OCI-LY7 (cell line): ENCODE results near the gene PROK2. TPM values are rescaled to one million over a fixed set of nuclear protein-coding genes. Genes with fewer than 3 reads are reported as not detected.

Experiments used
- BruUV-seq: library from RNA; stranded (reverse); fragments of 400-500 nt; replicated peaks from 2 replicates; lab custom pipeline; 2021; lab: Mats Ljungman, UMichigan
- CTCF ChIA-PET: fragments of 300-600 bp; sonication (Branson Sonifier 250); formaldehyde crosslinking; loops from one replicate; lab custom pipeline; 2022; ENCODE audit warnings: antibody characterized with exemption; ENCODE audit not compliant: unreplicated experiment; lab: Charles Lee
- POLR2A ChIA-PET: fragments of 300-600 bp; sonication (Branson Sonifier 250); formaldehyde crosslinking; loops from one replicate; lab custom pipeline; 2022; ENCODE audit warnings: antibody characterized with exemption; lab: Charles Lee
- DNase-seq: peaks from one replicate; pipeline ENCODE4 v3.0.0-alpha.2; 2015; ENCODE audit warnings: low spot score
- H2AFZ ChIP-seq: fragments of 200-600 bp; sonication (generic), shearing (Covaris generic); 2 replicates; pipeline ENCODE4 v1.6.1; 2014; ENCODE audit warnings: mild to moderate bottlenecking, antibody characterized with exemption, low read length, moderate library complexity
- H3K27ac ChIP-seq: fragments of 200-600 bp; sonication (generic); 2 replicates; pipeline ENCODE4 v1.5.1; 2014; ENCODE audit warnings: mixed run types, low read depth, mild to moderate bottlenecking, moderate library complexity, low read length, inconsistent platforms; ENCODE audit not compliant: poor library complexity, severe bottlenecking
- H3K36me3 ChIP-seq: fragments of 200-600 bp; sonication (generic); 2 replicates; pipeline ENCODE4 v1.6.1; 2014; ENCODE audit warnings: mild to moderate bottlenecking, antibody characterized with exemption, low read length, moderate library complexity, mixed read lengths; ENCODE audit not compliant: insufficient read depth
- H3K4me1 ChIP-seq: fragments of 200-600 bp; sonication (generic); 2 replicates; pipeline ENCODE4 v1.5.1; 2014; ENCODE audit warnings: mild to moderate bottlenecking, low read length; ENCODE audit not compliant: insufficient read depth, poor library complexity, severe bottlenecking
- H3K4me2 ChIP-seq: fragments of 200-600 bp; sonication (generic); 2 replicates; pipeline ENCODE4 v1.6.1; 2014; ENCODE audit warnings: mild to moderate bottlenecking, low read length
- H3K4me3 ChIP-seq: fragments of 200-600 bp; sonication (generic); 2 replicates; pipeline ENCODE4 v1.5.1; 2014; ENCODE audit warnings: mild to moderate bottlenecking, low read depth, low read length; ENCODE audit not compliant: poor library complexity, severe bottlenecking
- H3K79me2 ChIP-seq: fragments of 200-600 bp; sonication (generic); 2 replicates; pipeline ENCODE4 v1.6.1; 2016; ENCODE audit warnings: low read depth, mild to moderate bottlenecking, low read length, moderate library complexity, mixed read lengths; ENCODE audit not compliant: insufficient read depth
- H3K9me2 ChIP-seq: fragments of 200-600 bp; sonication (generic); 2 replicates; pipeline ENCODE4 v1.6.1; 2016; ENCODE audit warnings: mild to moderate bottlenecking, low read length, mixed read lengths; ENCODE audit not compliant: insufficient read depth
- H3K9me3 ChIP-seq: fragments of 200-600 bp; sonication (generic); 2 replicates; pipeline ENCODE4 v1.6.1; 2014; ENCODE audit warnings: mild to moderate bottlenecking, mixed run types, low read length, mixed read lengths
- H4K20me1 ChIP-seq: fragments of 200-600 bp; sonication (generic); 2 replicates; pipeline ENCODE4 v1.6.1; 2014; ENCODE audit warnings: mild to moderate bottlenecking, antibody characterized with exemption, low read length, moderate library complexity, mixed read lengths; ENCODE audit not compliant: insufficient read depth
- CTCF ChIP-seq: fragments of 200-600 bp; sonication (generic); conservative IDR thresholded peaks from 2 replicates; pipeline ENCODE4 v1.5.1; 2014; ENCODE audit warnings: mild to moderate bottlenecking, antibody characterized with exemption, low read length, moderate library complexity, mixed read lengths
- EZH2phosphoT487 ChIP-seq: fragments of 200-600 bp; sonication (generic); IDR thresholded peaks from 2 replicates; pipeline ENCODE4 v1.6.1; 2018; ENCODE audit warnings: low read depth, borderline replicate concordance, mild to moderate bottlenecking, mixed run types, antibody characterized with exemption, low read length, moderate library complexity, mixed read lengths
- intact Hi-C: fragments of 100-400 bp; cut with micrococcal nuclease; formaldehyde crosslinking; loops from one replicate; pipeline ENCODE4 v1.10.0; 2022; ENCODE audit not compliant: unreplicated experiment
- total RNA-seq, 2 experiments: library from RNA; depleted of rRNA in 1 of 2; stranded (reverse); fragments of >200 nt in 1 of 2; shearing (Covaris generic) in 1 of 2; gene quantifications; 2 replicates each; pipeline ENCODE4 v1.2.3, GENCODE V29; 2014 to 2022

The PROK2 gene
- total RNA-seq, 2 experiments from 2014 or later: not detected

DNA sequence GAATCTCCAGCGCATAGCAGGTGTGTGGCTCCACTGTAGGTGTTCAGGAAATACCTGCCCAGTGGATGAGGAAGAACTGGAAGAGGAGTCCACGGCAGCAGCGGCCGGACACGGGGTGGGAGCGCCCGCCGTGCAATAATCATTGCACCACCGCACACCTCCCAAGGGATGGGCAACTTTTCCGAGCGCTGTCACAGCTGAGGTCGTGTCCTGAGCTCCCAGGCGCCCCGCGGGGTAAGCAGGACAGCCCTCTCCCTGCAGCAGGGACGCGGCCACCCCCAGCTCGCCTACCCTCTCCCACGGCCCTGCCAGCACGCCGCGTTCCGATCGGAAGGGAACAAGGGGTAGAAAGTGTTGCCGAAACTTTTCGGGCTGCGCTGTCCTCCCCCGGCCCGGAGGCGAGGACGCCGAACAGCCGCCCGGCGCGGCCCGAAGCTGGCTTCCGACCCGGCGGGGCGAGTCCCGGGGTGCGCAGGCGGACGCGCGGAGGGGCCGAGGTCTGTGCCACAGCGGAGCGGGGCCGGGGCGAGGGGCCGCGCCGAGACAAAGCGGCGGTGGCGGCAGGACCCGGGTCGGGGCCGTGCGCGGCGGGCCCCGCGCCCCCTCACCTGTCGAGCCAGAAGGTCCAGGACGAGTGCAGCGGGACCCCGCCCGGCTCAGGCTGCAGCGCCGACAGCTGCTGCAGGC, 60.2 kb downstream of the PROK2 start:
- Histone ChIP-seq H3K4me3 (no peak overlapping the region), H3K9me3 (no peaks in the 10 kb centered on the region), H3K79me2 (no peaks in the 10 kb centered on the region), H2AFZ (no peak overlapping the region), H3K9me2 (no peaks in the 10 kb centered on the region), H3K4me1 (no peaks in the 10 kb centered on the region), H3K4me2 (no peak overlapping the region), H4K20me1 (no peaks in the 10 kb centered on the region), H3K27ac (no peak overlapping the region), H3K36me3 (no peaks in the 10 kb centered on the region)
- CTCF ChIA-PET: no interaction called here
- intact Hi-C loops: no loop called here
- no peak for TF ChIP-seq CTCF
- no TSS peak for BruUV-seq
- no peak for DNase-seq
- POLR2A ChIA-PET: no interaction called here

DNA sequence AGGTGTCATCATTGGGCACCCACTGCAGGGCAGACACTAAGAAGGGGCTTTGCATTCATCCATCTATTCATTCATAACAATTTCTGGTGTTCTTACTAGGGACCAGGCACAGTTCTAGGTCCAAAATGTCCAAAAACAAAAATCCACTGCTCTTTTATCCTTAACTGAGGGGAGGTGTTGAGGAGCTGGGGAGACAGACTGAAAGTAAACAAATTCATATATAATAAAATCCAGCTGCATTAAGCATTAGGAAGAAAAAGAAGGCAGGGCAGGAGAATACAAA, 60.8 kb downstream of the PROK2 start:
- Histone ChIP-seq H3K4me3 (no peak overlapping the region), H3K9me3 (no peaks in the 10 kb centered on the region), H3K79me2 (no peaks in the 10 kb centered on the region), H3K4me1 (no peaks in the 10 kb centered on the region), H3K4me2 (no peak overlapping the region), H3K9me2 (no peaks in the 10 kb centered on the region), H3K27ac (no peak overlapping the region), H3K36me3 (no peaks in the 10 kb centered on the region), H4K20me1 (no peaks in the 10 kb centered on the region), H2AFZ (no peak overlapping the region)
- no peak for DNase-seq
- ChIA-PET CTCF (no interaction called here), POLR2A (interaction anchor here (0.7 kb wide), 1 partner anchor 860 kb away, joined by 4 read pairs; no protein-coding TSS in a partner anchor)
- no TSS peak for BruUV-seq
- intact Hi-C loops: no loop called here
- no peak for TF ChIP-seq CTCF
- no peak for TF ChIP-seq EZH2phosphoT487

DNA sequence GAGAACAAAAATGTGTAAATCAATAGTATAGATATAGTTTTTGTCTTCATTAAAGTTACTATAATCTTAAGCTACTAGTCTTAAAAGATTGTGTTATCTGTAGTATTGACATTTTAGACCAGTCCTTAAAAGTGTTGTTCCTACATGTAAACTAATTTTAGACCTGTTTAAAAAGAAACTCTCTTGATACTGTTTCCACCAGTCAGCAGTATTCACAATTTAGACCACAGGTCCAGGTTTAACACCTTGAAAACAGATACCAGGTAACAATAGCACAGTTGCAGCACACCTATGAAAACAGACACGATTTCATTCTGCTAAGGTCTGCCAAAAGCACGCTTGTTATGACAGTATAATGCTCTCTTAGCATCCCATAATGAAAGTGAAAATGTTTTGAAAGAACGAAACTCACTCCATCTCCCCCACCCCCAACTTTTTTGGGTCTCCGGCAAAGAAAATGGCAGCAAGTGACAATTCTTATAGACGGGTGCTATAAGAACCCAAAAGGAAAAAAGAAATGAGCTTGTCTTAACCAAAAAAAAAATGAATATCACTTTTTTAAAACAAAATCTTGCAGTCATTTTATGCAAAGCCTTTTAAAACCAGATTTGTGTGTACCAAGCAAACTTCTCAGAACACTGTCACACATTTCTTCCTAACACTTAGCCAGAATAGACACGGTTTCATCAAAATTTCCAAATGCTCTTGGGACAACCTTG, 61.3 kb downstream of the PROK2 start:
- intact Hi-C loops: no loop called here
- CTCF ChIA-PET: no interaction called here
- H2AFZ ChIP-seq: no peak overlapping the region
- no peak overlapping the region for H3K4me2 ChIP-seq
- H3K9me3 ChIP-seq: no peaks in the 10 kb centered on the region
- H4K20me1 ChIP-seq: no peaks in the 10 kb centered on the region
- no peak; the same call in 1 of the 2 replicates for TF ChIP-seq EZH2phosphoT487
- no peak for TF ChIP-seq CTCF
- no peaks in the 10 kb centered on the region for H3K4me1 ChIP-seq
- no peaks in the 10 kb centered on the region for H3K36me3 ChIP-seq
- no peaks in the 10 kb centered on the region for H3K9me2 ChIP-seq
- no peaks in the 10 kb centered on the region for H3K79me2 ChIP-seq
- no peak overlapping the region for H3K27ac ChIP-seq
- POLR2A ChIA-PET: interaction anchor here (0.5 to 0.7 kb wide), 2 partner anchors 12 to 860 kb away, joined by 3 to 4 read pairs; no protein-coding TSS in a partner anchor
- no TSS peak for BruUV-seq
- DNase-seq: no peak
- no peak overlapping the region for H3K4me3 ChIP-seq
